Activated CD4-positive, alpha-beta T cell treated with anti-CD3 and anti-CD28 coated beads for 24 hours (primary cell): ENCODE results near the gene LANCL1.

Source experiments
- DNase-seq, 2 donors: peaks; one replicate each; pipeline ENCODE4 v3.0.0-alpha.2; 2020; ENCODE audit warnings: low read depth in 2 of 2

LANCL1 gene

GRCh38 chr2:210392469-210392881, 84.1 kb downstream of the LANCL1 start:
- DNase-seq, result no peak

DNA sequence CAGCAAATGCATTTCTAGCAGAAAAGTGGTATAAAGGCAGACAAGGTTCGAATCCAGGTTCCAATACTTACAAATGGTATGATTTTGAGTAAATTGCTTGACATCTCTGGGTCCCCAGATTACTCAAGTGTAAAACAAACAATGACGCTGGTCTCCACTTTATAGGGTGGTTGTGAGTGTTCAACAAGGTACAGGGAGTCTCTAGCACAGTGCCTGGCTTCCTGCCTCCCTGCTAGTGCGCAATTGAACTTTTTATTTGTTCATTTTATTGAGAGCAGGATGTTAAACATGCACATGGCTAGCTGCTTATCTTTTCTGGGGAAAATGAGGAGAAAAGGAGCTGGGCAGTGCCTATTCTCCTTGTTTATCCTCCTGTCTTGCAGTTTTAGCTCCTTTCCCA, 86.7 kb downstream of the LANCL1 start:
- no peak for DNase-seq

- DNase-seq, result no peak
Measured at GRCh38 chr2:210388148-210388547, 88.4 kb downstream of the LANCL1 start.

DNA sequence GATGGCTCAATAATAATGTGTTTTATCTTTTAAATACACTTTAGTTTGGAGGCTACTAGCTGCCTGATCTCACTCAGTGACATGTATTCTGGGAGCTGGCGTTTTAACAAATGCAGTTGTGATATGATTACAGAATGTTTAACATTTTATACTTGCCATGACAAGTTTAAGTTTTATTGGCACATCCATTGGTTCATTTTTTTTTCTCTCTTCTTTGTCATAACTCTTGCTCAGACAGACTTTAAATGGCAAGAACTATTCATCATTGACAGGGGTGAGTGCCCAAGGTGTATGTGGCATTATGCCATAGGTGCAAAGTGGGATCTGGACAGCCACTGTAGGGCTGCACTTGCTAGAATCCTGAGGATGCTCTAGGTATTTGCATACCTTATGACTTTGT, 89.5 kb downstream of the LANCL1 start:
- DNase-seq, result no peak
